ES-I3 (cell line): Measurements from ENCODE around the gene NINL.

ENCODE experiments used
- H3K36me3 ChIP-seq: 2 replicates; pipeline ENCODE4 v1.6.1; 2013; ENCODE audit warnings: mild to moderate bottlenecking, low read length, control low read depth, moderate library complexity; ENCODE audit not compliant: insufficient read depth
- H3K4me1 ChIP-seq: 2 replicates; pipeline ENCODE4 v1.6.1; 2013; ENCODE audit warnings: mild to moderate bottlenecking, control low read depth, low read length; ENCODE audit not compliant: insufficient read depth
- H3K9ac ChIP-seq: 2 replicates; pipeline ENCODE4 v1.6.1; 2013; ENCODE audit warnings: low read depth, mild to moderate bottlenecking, low read length, moderate library complexity
- H3K9me3 ChIP-seq: 2 replicates; pipeline ENCODE4 v1.6.1; 2013; ENCODE audit warnings: mild to moderate bottlenecking, low read length, moderate library complexity; ENCODE audit not compliant: control insufficient read depth, insufficient read depth

The NINL gene

DNA sequence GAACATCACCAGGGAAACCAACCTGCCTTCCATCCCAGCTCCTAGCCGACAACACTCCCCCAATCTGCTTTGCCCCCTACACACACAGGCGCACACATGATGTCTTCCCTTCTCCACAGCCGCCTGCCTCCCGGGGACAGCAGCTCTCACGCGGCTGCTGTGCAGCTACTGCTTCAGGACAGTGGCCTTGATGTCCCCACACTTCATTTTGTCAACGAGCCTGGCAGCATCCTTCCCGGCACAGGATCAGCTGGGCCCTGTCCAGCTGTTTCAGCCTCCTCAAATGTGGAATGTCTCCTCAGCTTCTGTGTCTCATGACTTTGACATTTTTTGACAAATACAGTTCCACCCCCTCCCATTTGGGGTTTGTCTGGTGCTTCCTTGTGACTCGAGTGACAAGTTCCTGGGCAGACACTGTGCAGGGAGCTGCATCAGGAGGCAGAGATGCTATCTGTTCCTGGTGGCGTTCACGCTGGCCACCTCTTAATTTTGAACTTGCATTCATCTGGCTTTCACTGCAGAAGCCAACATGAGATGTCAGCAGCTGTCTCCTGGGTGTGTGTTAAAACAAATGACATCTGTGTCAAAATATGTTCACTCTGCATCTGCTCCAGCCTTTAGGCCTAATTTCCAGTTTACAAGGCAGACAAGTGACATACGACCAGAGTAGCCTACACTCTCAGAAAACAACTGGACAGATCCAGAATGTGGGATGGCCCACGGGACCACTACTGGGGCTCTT is 120.7 kb downstream of the NINL start:
- Histone ChIP-seq H3K36me3 (peaks cover 13% of the 10 kb centered on the region), H3K9ac (no peak overlapping the region), H3K9me3 (no peaks in the 10 kb centered on the region), H3K4me1 (no peaks in the 10 kb centered on the region)

GRCh38 chr20:25461786-25462545 is 123.4 kb downstream of the NINL start:
- no peak overlapping the region for H3K9ac ChIP-seq
- no peaks in the 10 kb centered on the region for H3K4me1 ChIP-seq
- peaks cover 10% of the 10 kb centered on the region for H3K36me3 ChIP-seq

GRCh38 chr20:25461281-25461650 is 124.1 kb downstream of the NINL start:
- H3K4me1 ChIP-seq, result no peaks in the 10 kb centered on the region
- no peak overlapping the region for H3K9ac ChIP-seq
- H3K36me3 ChIP-seq, result peaks cover 10% of the 10 kb centered on the region
- H3K9me3 ChIP-seq, result no peaks in the 10 kb centered on the region

More at GRCh38 chr20:25461786-25462545, 123.4 kb downstream of the NINL start:
- H3K9me3 ChIP-seq, result no peaks in the 10 kb centered on the region

DNA sequence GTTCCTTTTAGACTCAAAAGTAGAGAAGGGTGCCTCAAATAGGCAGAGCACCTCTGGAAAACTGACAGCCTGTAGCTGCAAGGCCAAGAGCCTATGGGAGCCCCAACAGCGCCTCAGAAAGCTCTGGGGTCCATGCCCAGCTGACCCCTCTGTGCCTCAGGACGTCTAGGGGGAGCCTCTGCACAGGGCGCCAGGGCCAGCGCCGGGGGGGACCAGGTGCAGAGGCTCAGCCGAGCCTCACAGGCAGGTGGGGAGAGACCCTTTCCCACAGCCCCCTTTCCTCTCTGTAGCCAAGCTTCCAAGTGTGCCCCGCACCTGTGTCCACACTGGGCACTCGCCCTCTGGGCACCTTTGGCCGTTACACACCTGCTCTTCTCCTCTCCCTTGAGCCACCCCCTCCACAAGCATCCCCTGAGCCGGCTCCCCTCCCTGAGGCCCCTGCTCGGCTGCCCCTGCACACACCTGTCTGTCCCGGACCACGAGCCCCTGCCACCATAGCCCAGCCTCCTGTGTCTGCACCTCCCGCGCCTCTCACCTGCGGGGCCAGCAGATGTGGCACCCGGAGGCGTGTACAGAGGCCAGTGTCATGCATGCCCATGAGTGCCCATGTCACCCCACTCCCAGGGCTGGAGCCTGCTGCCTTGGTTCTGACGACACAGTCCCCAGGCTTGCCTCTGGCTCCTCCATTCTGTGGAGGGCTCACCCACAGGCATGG is 124.6 kb downstream of the NINL start:
- H3K9ac ChIP-seq, result no peak overlapping the region
- no peaks in the 10 kb centered on the region for H3K4me1 ChIP-seq
- peaks cover 10% of the 10 kb centered on the region for H3K36me3 ChIP-seq
- no peaks in the 10 kb centered on the region for H3K9me3 ChIP-seq

GRCh38 chr20:25459916-25460535 is 125.3 kb downstream of the NINL start:
- Histone ChIP-seq H3K9ac (no peak overlapping the region), H3K4me1 (no peaks in the 10 kb centered on the region), H3K36me3 (peaks cover 9% of the 10 kb centered on the region), H3K9me3 (no peaks in the 10 kb centered on the region)

GRCh38 chr20:25459111-25459830 is 126.1 kb downstream of the NINL start:
- H3K9ac ChIP-seq, result no peak overlapping the region
- H3K9me3 ChIP-seq, result no peaks in the 10 kb centered on the region
- no peaks in the 10 kb centered on the region for H3K4me1 ChIP-seq
- peaks cover 10% of the 10 kb centered on the region for H3K36me3 ChIP-seq

GRCh38 chr20:25457886-25458680 is 127.2 kb downstream of the NINL start:
- H3K9me3 ChIP-seq, result no peaks in the 10 kb centered on the region
- no peak overlapping the region for H3K9ac ChIP-seq
- H3K4me1 ChIP-seq, result no peaks in the 10 kb centered on the region
- peaks cover 10% of the 10 kb centered on the region for H3K36me3 ChIP-seq

- Histone ChIP-seq H3K4me1 (no peaks in the 10 kb centered on the region), H3K36me3 (peaks cover 10% of the 10 kb centered on the region), H3K9me3 (no peaks in the 10 kb centered on the region), H3K9ac (no peak overlapping the region)
Measured at GRCh38 chr20:25454153-25454900, 131.0 kb downstream of the NINL start.

DNA sequence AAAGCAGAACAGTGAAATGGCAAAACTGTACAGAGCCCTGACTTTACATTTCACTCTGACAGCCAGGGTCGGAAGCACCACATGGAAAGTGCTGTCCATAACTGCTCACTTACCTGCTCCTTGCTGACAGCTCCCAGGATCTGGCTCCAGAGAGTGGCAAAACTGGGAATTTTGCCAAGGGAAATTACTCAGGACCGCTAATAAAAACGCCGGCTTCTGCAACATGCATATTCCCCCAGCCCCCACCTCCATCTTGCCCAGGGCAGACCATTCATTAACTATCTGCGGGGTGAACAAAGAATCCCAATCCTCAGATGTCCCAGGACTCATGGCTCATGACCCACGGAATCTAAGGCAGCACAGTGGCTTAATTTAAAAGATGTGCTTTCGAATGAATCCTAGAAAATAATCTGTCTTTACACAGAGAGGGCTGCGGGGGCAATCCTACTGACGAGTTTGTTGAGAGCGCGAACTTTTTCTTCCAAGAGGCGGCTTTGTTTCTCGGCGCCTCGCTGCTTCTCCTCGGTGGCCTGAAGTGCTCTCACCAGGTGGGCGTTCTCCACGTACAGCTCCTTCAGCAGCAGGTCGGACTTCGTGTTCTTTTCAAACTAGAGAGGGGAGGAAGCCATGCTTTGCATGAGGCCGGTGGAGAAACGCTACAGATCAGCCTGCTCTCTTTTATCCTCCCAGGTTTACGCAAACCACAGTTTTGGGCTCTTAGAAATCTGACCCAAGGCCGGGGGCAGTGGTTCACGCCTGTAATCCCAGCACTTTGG is 132.1 kb downstream of the NINL start:
- Histone ChIP-seq H3K4me1 (no peaks in the 10 kb centered on the region), H3K36me3 (peaks cover 10% of the 10 kb centered on the region; the same call in 1 of the 2 replicates), H3K9me3 (no peaks in the 10 kb centered on the region), H3K9ac (no peak overlapping the region)

GRCh38 chr20:25452333-25452732 is 133.0 kb downstream of the NINL start:
- Histone ChIP-seq H3K36me3 (peaks cover 10% of the 10 kb centered on the region; the same call in 1 of the 2 replicates), H3K9me3 (no peaks in the 10 kb centered on the region), H3K9ac (no peak overlapping the region), H3K4me1 (no peaks in the 10 kb centered on the region)

GRCh38 chr20:25447671-25448070 is 137.7 kb downstream of the NINL start:
- no peaks in the 10 kb centered on the region for H3K4me1 ChIP-seq
- H3K9me3 ChIP-seq, result no peaks in the 10 kb centered on the region
- no peak overlapping the region for H3K9ac ChIP-seq
- peaks cover 19% of the 10 kb centered on the region for H3K36me3 ChIP-seq

DNA sequence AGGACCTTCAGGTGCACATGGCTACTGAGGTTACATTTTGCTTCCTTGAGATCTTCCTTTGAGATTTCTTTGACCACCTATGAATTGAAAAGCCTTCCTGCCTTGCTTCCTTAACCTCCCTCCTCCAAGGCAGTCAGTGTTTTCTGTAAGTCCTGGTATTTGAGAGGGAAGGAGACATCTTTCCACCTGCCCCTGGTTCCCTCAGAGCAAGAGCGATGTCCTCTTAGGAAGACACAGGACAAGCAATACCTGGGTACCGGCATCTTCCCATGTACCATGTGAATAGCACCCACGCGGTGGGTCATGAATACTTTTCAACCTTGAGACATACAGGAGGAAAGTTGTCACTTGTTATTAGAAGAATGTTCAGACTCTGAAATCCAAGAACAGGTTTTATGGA is 140.8 kb downstream of the NINL start:
- H3K4me1 ChIP-seq, result no peaks in the 10 kb centered on the region
- peaks cover 17% of the 10 kb centered on the region for H3K36me3 ChIP-seq
- H3K9me3 ChIP-seq, result no peaks in the 10 kb centered on the region
- H3K9ac ChIP-seq, result no peak overlapping the region
